Measurements from ENCODE around the gene KHDC4. TPM values are rescaled to one million over a fixed set of nuclear protein-coding genes. Genes with fewer than 3 reads are reported as not detected.

KHDC4 gene
- total RNA-seq, 1 experiment from 2014 or later, result 107 TPM

- H3K27ac Mint-ChIP-seq (ENCODE audit: unreplicated experiment), result no peak overlapping the region
- intact Hi-C loops (cut with micrococcal nuclease; ENCODE audit: unreplicated experiment), result no loop called here
- no peak for DNase-seq
- CTCF ChIA-PET, result no interaction called here
- no peaks in the 10 kb centered on the region for H3K27me3 Mint-ChIP-seq (ENCODE audit: unreplicated experiment)
- peaks cover 29% of the 10 kb centered on the region for H3K4me1 Mint-ChIP-seq (ENCODE audit: low read depth, unreplicated experiment)
- TF ChIP-seq, protein P1, sequence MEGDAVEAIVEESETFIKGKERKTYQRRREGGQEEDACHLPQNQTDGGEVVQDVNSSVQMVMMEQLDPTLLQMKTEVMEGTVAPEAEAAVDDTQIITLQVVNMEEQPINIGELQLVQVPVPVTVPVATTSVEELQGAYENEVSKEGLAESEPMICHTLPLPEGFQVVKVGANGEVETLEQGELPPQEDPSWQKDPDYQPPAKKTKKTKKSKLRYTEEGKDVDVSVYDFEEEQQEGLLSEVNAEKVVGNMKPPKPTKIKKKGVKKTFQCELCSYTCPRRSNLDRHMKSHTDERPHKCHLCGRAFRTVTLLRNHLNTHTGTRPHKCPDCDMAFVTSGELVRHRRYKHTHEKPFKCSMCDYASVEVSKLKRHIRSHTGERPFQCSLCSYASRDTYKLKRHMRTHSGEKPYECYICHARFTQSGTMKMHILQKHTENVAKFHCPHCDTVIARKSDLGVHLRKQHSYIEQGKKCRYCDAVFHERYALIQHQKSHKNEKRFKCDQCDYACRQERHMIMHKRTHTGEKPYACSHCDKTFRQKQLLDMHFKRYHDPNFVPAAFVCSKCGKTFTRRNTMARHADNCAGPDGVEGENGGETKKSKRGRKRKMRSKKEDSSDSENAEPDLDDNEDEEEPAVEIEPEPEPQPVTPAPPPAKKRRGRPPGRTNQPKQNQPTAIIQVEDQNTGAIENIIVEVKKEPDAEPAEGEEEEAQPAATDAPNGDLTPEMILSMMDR (IDR thresholded peaks at IDR 0.05; ENCODE audit: unreplicated experiment), result no peak
- no peak overlapping the region for H3K4me3 Mint-ChIP-seq (ENCODE audit: low read depth, unreplicated experiment)
- H3K9me3 Mint-ChIP-seq (ENCODE audit: low read depth, unreplicated experiment), result no peaks in the 10 kb centered on the region
- H3K36me3 Mint-ChIP-seq (ENCODE audit: insufficient read depth, unreplicated experiment), result peaks cover 96% of the 10 kb centered on the region
- no TSS peak for BruUV-seq (replicated peaks)
Observed at GRCh38 chr1:155947741-155948140, 13.5 kb upstream of the KHDC4 start.

DNA sequence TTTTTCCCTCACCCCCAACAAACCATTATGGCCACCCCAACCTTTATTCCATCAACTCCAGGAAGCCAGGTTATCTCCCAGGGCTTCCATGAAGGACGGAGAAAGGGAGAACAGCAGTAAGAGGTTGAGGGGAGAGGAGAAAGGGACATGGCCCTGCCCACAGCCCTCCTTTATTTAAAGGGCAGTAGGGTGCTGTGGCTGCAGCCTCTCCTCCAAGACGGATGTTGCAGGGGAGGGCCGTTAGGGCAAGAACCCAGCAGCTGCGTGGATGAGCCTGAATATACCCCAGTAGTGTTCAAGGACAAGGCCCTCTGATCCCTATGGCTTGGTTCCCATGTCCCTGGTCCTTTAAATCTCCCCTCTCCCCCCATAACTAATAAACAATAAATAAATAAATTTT lies 13.1 kb upstream of the KHDC4 start:
- Mint-ChIP-seq H3K36me3 (ENCODE audit: insufficient read depth, unreplicated experiment) (peaks cover 96% of the 10 kb centered on the region), H3K27ac (ENCODE audit: unreplicated experiment) (no peak overlapping the region), H3K4me1 (ENCODE audit: low read depth, unreplicated experiment) (peaks cover 34% of the 10 kb centered on the region), H3K4me3 (ENCODE audit: low read depth, unreplicated experiment) (no peak overlapping the region), H3K9me3 (ENCODE audit: low read depth, unreplicated experiment) (no peaks in the 10 kb centered on the region), H3K27me3 (ENCODE audit: unreplicated experiment) (no peaks in the 10 kb centered on the region)
- intact Hi-C loops (cut with micrococcal nuclease; ENCODE audit: unreplicated experiment), result no loop called here
- CTCF ChIA-PET, result no interaction called here
- DNase-seq, result no peak
- TF ChIP-seq, protein P1 (IDR thresholded peaks at IDR 0.05; ENCODE audit: unreplicated experiment), result no peak
- no TSS peak for BruUV-seq (replicated peaks)

GRCh38 chr1:155946633-155947219 lies 12.5 kb upstream of the KHDC4 start:
- intact Hi-C loops (cut with micrococcal nuclease; ENCODE audit: unreplicated experiment), result no loop called here
- no peak overlapping the region for H3K27ac Mint-ChIP-seq (ENCODE audit: unreplicated experiment)

DNA sequence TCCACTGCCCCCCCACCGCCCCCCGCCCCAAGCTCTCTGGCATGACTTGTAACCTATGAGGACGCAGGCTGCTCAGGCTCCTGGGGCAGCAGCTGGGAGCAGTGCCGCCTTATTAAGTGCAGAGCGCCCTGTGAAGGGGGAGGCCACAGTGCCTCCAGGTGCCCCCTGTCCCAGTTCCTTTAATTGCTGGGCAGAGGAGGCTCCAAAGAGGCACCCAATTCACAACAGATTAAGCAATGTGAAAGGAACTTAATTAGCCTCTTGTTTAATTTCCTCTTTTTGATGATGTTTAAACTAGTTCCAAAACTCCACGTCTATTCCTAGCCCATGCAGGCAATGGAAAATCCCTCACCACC lies 10.2 kb upstream of the KHDC4 start:
- intact Hi-C loops (cut with micrococcal nuclease; ENCODE audit: unreplicated experiment), result loop anchor here (5.0 kb wide), 1 partner anchor 123 kb away; no protein-coding TSS in a partner anchor
- Mint-ChIP-seq H3K27me3 (ENCODE audit: unreplicated experiment) (no peaks in the 10 kb centered on the region), H3K27ac (ENCODE audit: unreplicated experiment) (peak overlapping the region; percentile 56), H3K4me3 (ENCODE audit: low read depth, unreplicated experiment) (no peak overlapping the region), H3K4me1 (ENCODE audit: low read depth, unreplicated experiment) (peaks cover 59% of the 10 kb centered on the region), H3K36me3 (ENCODE audit: insufficient read depth, unreplicated experiment) (peaks cover 94% of the 10 kb centered on the region), H3K9me3 (ENCODE audit: low read depth, unreplicated experiment) (no peaks in the 10 kb centered on the region)
- TF ChIP-seq, protein P1 (IDR thresholded peaks at IDR 0.05; ENCODE audit: unreplicated experiment), result no peak
- no TSS peak for BruUV-seq (replicated peaks)
- no peak for DNase-seq
- CTCF ChIA-PET, result interaction anchor here (0.5 to 0.7 kb wide), 2 partner anchors 122 to 397 kb away, joined by 4 to 6 read pairs; no protein-coding TSS in a partner anchor

More at GRCh38 chr1:155946633-155947219, 12.5 kb upstream of the KHDC4 start:
- H3K4me3 Mint-ChIP-seq (ENCODE audit: low read depth, unreplicated experiment), result no peak overlapping the region
- H3K27me3 Mint-ChIP-seq (ENCODE audit: unreplicated experiment), result no peaks in the 10 kb centered on the region
- H3K9me3 Mint-ChIP-seq (ENCODE audit: low read depth, unreplicated experiment), result no peaks in the 10 kb centered on the region
- CTCF ChIA-PET, result interaction anchor here (0.7 to 1.3 kb wide), 2 partner anchors 12 to 55 kb away, joined by 3 read pairs; partner anchors contain the start of gene KHDC4
- no peak for DNase-seq
- BruUV-seq (replicated peaks), result no TSS peak
- H3K4me1 Mint-ChIP-seq (ENCODE audit: low read depth, unreplicated experiment), result peaks cover 39% of the 10 kb centered on the region
- TF ChIP-seq, protein P1 (IDR thresholded peaks at IDR 0.05; ENCODE audit: unreplicated experiment), result no peak
- peaks cover 96% of the 10 kb centered on the region for H3K36me3 Mint-ChIP-seq (ENCODE audit: insufficient read depth, unreplicated experiment)
